ENCODE results near the gene RLN1. TPM values are rescaled to one million over a fixed set of nuclear protein-coding genes. Genes with fewer than 3 reads are reported as not detected.

RLN1 gene
- total RNA-seq, 1 experiment from 2014 or later: 0.87 TPM

GRCh38 chr9:5375790-5376477 lies 36.3 kb upstream of the RLN1 start:
- DNase-seq (ENCODE audit: low spot score): no peak
- Mint-ChIP-seq H3K27me3 (ENCODE audit: low read depth) (no peaks in the 10 kb centered on the region), H3K36me3 (no peaks in the 10 kb centered on the region), H3K27ac (no peak overlapping the region), H3K4me1 (peaks cover 15% of the 10 kb centered on the region), H3K9me3 (peaks cover 4% of the 10 kb centered on the region; the same call in 1 of the 2 replicates), H3K4me3 (no peak overlapping the region)
- ATAC-seq: no peak
- ChIA-PET CTCF (no interaction called here), POLR2A (no interaction called here)
- no peak for TF ChIP-seq IRF1 (CRISPR knock-in tag; IDR thresholded peaks at IDR 0.05)
- no peak for TF ChIP-seq PRDM15 (CRISPR knock-in tag; IDR thresholded peaks at IDR 0.05)
- no peak for TF ChIP-seq GABPB1 (CRISPR knock-in tag; IDR thresholded peaks at IDR 0.05)
- no peak for TF ChIP-seq ZNF425 (CRISPR knock-in tag; conservative IDR thresholded peaks at IDR 0.05)
- TF ChIP-seq GTF2I (CRISPR knock-in tag; conservative IDR thresholded peaks at IDR 0.05): no peak
- TF ChIP-seq CREB1 (CRISPR knock-in tag; IDR thresholded peaks at IDR 0.05): no peak
- no peak for TF ChIP-seq NR1H2 (CRISPR knock-in tag; IDR thresholded peaks at IDR 0.05)
- TF ChIP-seq MYBL2 (CRISPR knock-in tag; IDR thresholded peaks at IDR 0.05): no peak
- TF ChIP-seq E2F4 (CRISPR knock-in tag; IDR thresholded peaks at IDR 0.05; ENCODE audit: borderline replicate concordance, low read depth): no peak
- no peak for TF ChIP-seq STAT6 (CRISPR knock-in tag; conservative IDR thresholded peaks at IDR 0.05; ENCODE audit: low read depth)
- no peak for TF ChIP-seq E2F5 (CRISPR knock-in tag; IDR thresholded peaks at IDR 0.05)
- TF ChIP-seq TEAD1 (CRISPR knock-in tag; IDR thresholded peaks at IDR 0.05): no peak
- no peak for TF ChIP-seq ZNF138 (CRISPR knock-in tag; conservative IDR thresholded peaks at IDR 0.05)
- TF ChIP-seq AFF4 (CRISPR knock-in tag; IDR thresholded peaks at IDR 0.05; ENCODE audit: borderline replicate concordance): no peak
- TF ChIP-seq FOXP1 (CRISPR knock-in tag; IDR thresholded peaks at IDR 0.05; ENCODE audit: borderline replicate concordance): no peak
- TF ChIP-seq RORB (CRISPR knock-in tag; IDR thresholded peaks at IDR 0.05): no peak
- TF ChIP-seq ZNF281 (CRISPR knock-in tag; IDR thresholded peaks at IDR 0.05): no peak

Measured in WTC11 (cell line).